Lower leg skin (tissue), 3 donors: ENCODE results near the gene RSPH4A.

ENCODE experiments used
- POLR2A ChIP-seq, 2 donors: fragments of 450-650 bp; IDR thresholded peaks; one replicate each; pipeline ENCODE4 v1.6.1; 2016 to 2017; ENCODE audit warnings: antibody characterized with exemption in 2 of 2, mild to moderate bottlenecking in 1 of 2, moderate library complexity in 1 of 2
- TF ChIP-seq, protein P1 (sequence below), 3 donors: fragments of 450-650 bp; IDR thresholded peaks; one replicate each; pipeline ENCODE4 v1.5.1; 2016; ENCODE audit warnings: antibody characterized with exemption in 3 of 3, mild to moderate bottlenecking in 3 of 3, moderate library complexity in 2 of 3

- no peak for TF ChIP-seq POLR2A (IDR thresholded peaks at IDR 0.05)
- TF ChIP-seq, protein P1, sequence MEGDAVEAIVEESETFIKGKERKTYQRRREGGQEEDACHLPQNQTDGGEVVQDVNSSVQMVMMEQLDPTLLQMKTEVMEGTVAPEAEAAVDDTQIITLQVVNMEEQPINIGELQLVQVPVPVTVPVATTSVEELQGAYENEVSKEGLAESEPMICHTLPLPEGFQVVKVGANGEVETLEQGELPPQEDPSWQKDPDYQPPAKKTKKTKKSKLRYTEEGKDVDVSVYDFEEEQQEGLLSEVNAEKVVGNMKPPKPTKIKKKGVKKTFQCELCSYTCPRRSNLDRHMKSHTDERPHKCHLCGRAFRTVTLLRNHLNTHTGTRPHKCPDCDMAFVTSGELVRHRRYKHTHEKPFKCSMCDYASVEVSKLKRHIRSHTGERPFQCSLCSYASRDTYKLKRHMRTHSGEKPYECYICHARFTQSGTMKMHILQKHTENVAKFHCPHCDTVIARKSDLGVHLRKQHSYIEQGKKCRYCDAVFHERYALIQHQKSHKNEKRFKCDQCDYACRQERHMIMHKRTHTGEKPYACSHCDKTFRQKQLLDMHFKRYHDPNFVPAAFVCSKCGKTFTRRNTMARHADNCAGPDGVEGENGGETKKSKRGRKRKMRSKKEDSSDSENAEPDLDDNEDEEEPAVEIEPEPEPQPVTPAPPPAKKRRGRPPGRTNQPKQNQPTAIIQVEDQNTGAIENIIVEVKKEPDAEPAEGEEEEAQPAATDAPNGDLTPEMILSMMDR (IDR thresholded peaks at IDR 0.05): peak in 1 of 3 donors; percentile 81
These were observed 45.2 kb upstream of the RSPH4A start, which contains the start of gene RWDD1 for GRCh38 chr6:116570856-116571682.
